SH-SY5Y (cell line): Measurements from ENCODE around the gene TAGLN.

Experiments used
- GATA2 ChIP-seq: IDR thresholded peaks from 2 replicates; pipeline ENCODE4 v1.6.1; 2011; ENCODE audit warnings: mild to moderate bottlenecking, low read depth, low read length
- GATA3 ChIP-seq: IDR thresholded peaks from 2 replicates; pipeline ENCODE4 v1.6.1; 2011; ENCODE audit warnings: low read depth, mild to moderate bottlenecking, low read length, moderate library complexity

TAGLN gene

DNA sequence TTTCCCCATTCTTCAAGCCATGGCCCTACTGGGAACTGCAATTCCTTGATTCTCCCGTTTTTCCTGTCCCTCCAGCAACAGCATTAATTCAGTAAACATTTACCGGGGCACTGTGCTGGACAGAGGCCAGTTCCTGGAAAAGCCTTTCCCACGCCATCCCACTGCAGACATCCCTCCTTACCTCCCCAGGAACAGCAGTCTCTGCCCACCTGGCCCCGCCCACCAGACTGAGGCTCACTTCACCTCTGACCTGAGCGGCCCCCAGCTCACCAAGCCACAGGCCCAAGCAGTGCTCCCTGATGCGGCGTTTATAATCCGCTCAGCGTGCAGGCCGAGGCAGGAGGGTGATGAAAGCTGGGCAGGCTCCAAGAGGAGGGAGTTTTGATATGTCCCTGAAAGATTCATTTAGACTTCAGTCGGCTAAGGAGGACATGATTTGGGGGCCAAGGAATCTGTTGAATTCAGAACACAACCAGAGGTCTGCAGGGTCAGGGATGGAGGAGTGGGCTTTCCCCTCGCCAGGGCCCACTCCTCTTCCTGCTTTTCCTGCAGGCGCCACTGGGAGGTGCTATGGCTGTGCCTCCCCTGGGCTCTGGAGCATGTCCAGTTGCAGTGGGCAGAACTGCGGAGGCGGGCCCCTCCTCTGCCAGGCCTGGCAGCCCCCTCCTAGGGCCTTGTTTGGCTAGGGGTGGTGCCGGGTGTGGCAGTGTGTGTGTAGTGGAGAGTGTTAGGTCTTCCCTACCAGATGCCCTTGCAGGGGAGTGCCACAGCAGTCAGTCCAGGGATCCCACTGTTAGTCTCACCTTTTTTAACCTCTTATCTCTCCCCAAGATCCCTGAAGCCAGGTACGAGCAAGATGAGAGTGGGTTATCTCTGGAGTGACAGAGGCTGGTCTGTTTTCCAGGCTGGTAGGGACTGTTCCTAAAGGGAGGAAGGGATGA is 1.4 kb upstream of the TAGLN start:
- TF ChIP-seq GATA3 (no peak), GATA2 (no peak)

DNA sequence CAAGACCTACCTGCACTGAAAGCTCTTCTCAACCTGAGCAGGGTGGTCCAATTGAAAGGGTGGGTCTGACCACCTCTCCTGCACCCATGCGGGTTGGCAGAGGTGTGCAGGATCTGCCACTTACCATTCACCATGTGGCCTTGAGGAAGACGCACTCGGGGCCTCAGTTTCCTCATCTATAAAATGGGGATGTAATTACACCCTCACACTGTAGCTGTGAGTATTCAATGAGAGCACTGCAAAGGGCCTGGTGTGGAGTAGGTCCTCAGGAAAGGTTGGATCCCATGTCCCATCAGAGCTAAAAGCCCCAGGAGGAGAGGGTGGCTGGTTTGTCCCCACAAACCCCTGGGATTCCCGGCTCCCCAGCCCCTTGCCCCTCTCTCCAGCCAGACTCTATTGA is 557 bp upstream of the TAGLN start:
- TF ChIP-seq GATA2 (no peak), GATA3 (no peak)

DNA sequence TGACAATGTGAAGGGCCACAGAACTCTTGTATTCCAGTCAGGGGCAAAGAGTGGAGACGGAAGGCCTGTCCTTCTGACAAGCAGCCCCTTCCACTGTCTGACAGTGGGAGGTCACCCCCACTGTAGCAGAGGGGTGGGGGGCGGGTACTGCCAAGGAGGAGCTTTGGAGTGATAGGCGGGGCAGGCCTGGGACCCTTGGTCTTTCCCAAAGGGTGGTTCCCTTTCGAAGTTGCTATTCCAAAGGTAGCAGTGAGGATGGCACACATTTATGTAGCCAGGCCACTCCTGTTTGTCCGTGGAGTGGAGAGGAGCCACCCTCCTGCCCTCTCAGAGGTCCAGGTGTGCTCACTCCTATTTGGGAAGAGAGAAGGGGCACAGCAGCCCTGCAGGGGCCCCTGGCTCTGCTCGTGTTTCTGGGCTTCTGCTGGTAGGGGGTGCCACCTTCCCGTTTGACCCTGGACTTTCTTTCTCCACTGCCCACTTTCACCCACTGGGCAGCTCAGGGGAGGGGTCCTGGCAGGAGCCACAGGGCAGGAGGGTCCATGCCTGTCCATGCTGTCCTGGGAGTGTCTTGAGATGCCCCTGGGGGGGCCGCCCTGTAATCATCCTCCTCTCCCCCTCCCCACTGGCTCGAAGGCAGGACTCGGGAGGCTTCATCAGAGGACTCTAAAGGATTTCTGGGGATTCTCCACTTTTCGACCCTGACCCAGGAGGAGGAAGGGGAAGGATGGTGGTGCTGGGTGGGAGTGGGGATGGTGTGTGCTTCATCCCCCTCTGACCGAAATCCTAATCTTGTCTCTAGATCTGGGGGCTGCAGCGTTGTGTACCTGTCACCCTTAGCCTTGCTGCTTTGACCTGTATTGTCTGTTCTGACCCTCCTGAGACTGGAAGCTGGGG is 994 bp downstream of the TAGLN start:
- TF ChIP-seq GATA2: no peak
- TF ChIP-seq GATA3: no peak

DNA sequence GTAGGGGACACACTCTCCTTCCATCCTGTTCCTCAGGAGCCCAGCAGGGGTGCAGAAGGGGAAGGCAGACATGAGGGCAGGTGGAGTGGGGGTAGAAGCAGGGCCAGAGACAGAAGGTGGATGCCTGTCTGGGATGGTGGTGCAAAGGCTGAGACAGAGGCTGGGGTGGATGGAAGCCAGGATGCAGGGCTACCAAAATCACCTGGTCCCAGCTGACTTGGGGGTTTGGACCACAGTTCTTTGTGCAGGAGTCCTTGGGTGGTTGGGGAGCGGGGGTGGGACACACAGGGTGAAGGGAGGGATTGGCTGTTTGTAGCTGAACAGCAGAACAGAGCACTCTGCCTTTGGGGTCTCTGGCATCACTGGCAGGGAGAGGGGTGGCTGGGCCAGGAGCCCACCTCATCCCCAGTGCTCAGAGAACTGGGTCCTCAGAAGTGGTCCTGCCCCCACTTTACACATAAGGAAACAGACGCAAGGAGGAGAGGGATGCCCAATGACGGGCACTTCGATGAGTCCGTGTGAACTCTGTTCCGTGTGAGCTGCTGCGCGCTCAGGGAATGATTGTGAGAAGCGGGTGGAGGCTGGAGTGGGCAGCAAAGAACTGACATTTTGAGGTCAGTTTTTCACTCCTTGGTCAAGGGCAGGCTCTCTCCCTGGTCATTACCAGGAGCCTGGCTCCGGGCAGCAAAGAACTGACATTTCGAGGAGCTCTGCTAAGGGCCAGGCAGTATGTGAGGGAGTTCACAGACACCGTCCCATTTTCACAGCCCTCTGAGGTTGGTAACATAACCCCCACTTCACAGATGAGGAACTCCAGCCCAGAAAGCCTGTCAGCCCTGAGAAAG is 1.9 kb downstream of the TAGLN start:
- TF ChIP-seq GATA3 (no peak), GATA2 (no peak)

DNA sequence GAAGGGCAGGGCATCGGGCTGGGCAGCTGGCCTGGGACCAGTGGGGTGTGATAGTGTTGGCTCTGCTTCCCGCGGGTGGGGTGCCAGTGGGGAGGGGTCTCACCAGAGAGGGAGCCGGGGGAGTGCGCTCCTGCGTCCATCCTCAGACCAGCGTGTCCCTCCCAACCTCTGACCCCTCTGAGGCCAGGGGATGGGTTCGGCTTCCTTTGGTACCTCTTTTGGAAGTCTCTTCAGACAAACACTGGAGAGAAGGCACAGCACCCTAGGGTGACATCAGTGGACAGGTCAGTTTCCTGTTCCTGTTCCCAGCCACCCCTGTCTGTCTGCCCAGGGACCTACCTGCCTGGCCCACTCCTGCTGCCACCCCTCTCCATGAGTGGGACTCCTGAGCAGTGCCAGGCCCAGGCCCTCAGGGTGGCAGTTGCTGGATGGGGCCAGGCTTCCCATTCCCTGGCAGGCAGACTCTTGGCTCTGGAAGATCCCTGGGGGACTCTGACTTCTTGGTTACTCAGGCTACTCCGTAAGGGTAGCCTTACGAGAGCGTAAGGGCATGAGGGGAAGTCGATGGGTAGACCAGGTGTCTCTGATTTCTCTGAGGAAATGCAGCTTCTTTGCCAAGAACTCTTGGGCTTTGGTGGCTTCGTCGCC is 2.6 kb downstream of the TAGLN start:
- TF ChIP-seq GATA2 (no peak), GATA3 (no peak)

DNA sequence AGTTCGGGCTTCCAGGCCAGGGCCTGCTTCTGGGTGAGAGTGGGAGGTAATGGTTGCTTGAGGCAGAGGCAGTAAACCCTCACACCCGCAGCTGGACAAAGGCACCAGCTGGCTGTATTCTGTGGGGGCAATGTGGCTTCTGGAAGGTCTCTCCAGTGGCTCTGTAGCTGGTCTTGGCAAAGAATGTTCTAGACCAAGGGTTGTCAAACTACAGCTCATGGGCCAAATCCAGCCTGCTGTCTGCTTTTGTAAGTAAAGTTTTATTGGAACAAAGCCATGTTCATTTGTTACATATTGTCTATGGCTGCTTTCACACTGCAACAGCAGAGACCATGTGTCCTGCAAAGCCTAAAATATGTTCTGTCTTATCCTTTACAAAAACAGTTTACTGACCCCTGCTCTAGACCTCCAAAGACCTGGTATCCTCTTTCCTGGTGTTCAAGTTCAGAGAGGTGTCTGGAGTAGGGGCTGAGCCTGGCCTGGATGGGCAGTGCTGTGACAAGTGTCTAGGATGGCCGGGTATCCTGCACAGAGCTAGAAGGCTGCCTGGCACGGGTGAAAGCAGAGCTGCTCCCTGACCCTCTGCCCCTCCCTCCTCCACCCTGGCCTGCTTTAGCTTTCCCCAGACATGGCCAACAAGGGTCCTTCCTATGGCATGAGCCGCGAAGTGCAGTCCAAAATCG is 3.4 kb downstream of the TAGLN start:
- no peak for TF ChIP-seq GATA3
- TF ChIP-seq GATA2: no peak

DNA sequence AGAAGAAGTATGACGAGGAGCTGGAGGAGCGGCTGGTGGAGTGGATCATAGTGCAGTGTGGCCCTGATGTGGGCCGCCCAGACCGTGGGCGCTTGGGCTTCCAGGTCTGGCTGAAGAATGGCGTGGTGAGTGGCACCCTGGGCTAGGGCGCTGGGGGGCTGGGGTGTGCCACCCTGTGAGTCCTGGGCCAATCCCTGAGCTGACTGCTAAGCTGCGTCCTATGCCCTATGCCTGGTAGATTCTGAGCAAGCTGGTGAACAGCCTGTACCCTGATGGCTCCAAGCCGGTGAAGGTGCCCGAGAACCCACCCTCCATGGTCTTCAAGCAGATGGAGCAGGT is 3.9 kb downstream of the TAGLN start:
- TF ChIP-seq GATA2 (no peak), GATA3 (no peak)

DNA sequence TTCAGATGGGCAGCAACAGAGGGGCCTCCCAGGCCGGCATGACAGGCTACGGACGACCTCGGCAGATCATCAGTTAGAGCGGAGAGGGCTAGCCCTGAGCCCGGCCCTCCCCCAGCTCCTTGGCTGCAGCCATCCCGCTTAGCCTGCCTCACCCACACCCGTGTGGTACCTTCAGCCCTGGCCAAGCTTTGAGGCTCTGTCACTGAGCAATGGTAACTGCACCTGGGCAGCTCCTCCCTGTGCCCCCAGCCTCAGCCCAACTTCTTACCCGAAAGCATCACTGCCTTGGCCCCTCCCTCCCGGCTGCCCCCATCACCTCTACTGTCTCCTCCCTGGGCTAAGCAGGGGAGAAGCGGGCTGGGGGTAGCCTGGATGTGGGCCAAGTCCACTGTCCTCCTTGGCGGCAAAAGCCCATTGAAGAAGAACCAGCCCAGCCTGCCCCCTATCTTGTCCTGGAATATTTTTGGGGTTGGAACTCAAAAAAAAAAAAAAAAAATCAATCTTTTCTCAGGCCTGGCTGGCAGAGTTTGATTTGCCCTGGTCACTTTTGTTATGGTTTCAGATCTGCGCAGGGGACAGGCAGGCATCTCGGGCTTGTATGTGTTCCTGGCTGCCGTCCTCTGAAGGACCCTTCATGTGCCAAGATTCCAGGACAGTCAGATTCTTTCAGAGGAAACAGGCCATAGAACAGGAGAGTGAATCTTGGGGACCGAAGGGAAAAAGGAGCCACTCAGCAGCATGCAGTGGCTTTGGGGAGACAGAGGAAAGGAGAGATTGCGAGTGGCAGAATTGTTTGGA is 5.3 kb downstream of the TAGLN start:
- TF ChIP-seq GATA3 (no peak), GATA2 (no peak)

DNA sequence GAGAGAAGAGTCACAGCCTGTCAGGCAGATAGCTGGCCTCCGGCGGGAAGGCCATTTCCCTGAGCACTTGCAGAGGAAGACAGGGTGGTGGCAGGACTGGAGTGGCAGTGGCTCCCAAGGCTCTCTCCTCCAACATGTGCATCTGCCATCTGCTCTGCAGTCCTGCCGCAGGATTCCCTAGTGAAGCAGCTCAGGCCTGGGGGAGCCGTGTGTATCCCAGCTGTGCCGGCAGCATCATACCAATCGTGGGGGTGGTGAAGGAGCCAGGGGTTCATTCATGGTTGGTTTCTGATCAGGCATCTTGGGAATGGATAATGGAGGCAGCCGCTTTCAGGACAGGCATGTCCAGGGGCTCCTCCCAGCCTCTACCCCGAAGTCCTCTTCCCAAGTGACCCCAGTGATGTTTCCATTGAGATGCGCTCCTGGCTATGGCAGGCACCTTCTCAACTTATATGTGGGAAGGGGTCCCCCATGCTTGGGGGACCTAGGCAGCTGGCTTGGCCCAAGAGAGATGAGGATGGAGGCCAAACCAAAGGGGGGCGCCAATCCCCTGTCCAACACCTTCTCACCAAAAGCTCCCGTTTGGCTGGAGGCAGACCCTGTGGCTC is 6.1 kb downstream of the TAGLN start:
- TF ChIP-seq GATA2 (no peak), GATA3 (no peak)

DNA sequence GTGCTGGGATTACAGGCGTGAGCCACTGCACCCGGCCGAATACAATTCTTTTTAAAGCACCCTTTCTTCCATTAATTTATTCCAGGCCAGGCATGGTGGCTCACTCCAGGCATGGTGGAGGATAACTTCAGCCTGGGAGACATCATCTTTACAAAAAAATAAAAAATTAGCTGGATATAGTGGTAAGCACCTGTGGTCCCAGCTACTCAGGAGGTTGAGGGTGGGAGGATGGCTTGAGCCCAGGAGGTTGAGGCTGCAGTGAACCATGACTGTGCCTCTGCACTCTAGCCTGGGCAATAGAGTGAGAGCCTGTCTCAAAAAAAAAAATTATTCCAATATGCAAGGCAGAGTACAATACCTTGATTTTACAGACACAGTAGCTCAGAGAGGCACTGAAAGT is 11.4 kb downstream of the TAGLN start:
- TF ChIP-seq GATA2: no peak
- no peak for TF ChIP-seq GATA3

DNA sequence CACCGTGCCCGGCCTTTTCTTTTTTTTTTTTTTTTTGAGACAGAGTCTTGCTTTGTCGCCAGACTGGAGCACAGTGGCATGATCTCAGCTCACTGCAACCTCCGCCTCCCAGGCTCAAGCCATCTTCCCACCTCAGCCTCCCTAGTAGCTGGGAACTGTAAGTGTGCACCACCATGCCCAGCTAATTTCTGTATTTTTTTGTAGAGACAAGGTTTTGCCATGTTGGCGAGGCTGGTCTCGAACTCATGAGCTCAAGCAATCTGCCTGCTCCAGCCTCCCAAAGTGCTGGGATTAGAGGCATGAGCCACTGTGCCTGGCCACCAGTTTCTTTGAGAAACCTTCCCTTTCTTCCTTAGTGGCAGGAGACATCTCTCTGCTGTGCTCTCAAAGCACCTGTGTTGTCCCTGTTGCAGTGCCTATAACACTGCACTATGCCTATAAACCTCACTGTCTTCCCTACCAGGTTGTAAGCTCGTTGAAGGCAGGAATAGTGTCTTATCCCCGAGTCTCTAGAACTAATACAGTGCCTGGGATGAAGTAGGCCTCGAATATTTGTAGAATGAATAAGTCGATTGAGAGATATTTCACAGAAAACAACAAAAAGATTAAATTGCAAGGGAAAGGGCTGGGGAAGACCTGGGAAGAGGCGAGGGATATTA is 13.7 kb downstream of the TAGLN start:
- no peak for TF ChIP-seq GATA3
- TF ChIP-seq GATA2: no peak

DNA sequence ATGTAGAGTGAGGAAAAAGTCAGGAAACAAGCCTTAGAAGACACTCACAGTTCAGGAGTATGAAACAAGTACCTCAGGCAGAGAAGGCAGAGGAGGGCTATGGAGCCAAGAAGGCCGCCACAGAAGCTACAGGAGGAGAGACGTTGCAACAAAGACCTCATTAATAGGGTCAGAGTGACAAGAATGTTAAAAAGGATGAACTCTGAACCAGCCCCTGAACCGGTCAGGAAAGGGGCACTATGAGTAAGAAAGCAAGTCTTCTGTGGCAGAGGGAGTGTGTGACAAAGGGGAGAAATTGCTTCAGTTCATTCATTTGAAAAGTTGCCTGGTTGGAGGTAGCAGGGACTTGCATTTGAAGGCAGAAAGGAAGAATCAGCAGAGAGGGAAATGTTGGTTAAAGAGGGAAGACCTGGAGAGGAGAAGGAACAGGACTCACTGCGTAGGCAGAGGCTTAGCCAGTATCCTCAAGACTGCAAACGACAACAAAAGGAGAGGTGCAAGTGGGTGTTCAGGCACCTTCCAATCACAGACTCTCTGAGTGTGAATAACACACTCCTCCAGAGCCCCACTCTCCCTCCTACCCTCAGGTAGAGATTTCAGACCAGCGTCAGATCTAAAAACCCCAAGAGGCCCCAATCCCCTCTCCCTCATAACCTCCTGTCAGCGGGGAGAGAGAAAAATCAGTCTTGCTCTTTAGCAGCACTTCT is 15.4 kb downstream of the TAGLN start:
- TF ChIP-seq GATA3: no peak
- TF ChIP-seq GATA2: no peak
